GM10847 (cell line): ENCODE results near the gene DLG2.

Source experiments
- POLR2A ChIP-seq: IDR thresholded peaks from 2 replicates; pipeline ENCODE4 v1.6.1; 2011; ENCODE audit not compliant: insufficient read length; ENCODE audit errors: extremely low read depth

The DLG2 gene

DNA sequence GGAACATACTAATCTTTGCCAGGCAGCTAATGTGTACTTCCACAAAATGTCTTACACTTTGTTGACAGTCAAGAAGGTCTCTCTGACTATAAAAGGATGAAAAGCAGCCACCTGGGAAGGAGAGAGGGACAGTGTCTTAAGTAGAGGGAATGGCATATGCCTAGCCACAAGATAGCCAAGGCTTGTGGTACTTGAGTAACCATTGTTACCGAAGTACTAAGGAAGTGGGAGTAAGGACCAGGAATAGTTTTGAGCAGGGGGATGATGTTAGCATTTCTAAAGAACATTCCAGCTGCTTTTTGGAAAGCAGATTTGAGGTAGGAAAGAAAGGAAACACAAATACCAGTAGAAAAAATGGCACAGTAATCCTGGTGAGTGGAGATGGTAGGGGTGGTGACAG, 24.0 kb upstream of the DLG2 start:
- TF ChIP-seq POLR2A = no peak

DNA sequence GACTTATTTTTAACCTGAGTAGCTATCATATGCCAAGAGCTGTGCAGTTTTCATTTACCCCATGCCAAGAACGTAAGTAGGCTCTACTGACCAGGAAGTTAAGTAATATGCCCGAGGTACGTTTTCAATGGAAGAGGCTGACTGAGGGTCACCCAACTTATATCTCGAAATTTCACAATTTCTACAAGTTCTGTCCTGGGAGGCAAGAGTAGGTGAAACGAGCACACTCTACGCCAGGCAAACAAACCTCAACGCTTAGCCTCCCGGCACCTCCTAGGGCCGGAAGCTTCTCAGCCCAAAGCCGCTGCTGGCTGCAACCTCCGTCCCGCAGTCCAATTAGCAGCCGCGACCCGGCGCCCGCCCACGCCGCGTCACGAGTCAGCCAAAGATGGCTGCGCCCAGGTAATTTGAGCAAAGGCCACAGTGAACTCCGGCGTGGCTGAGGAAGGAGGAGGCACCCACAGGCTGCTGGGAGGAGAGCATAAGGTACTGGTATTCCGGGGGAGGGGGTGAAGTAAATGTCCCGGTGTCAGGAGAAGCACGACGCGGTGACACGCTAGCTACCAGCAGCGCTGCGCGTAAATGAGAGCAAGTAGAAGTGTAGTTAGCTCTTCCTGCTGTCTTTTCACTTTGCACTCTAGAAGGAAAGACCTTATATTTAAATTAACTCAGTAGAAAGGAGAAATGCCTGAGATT, 20.6 kb upstream of the DLG2 start, which contains the start of gene TMEM126A:
TMEM126A (plus strand) TSS at position 364 of the 696 bp plus-strand sequence. CDS start 2,289 bp downstream, outside the sequence.
- TF ChIP-seq POLR2A = peak; percentile 91

DNA sequence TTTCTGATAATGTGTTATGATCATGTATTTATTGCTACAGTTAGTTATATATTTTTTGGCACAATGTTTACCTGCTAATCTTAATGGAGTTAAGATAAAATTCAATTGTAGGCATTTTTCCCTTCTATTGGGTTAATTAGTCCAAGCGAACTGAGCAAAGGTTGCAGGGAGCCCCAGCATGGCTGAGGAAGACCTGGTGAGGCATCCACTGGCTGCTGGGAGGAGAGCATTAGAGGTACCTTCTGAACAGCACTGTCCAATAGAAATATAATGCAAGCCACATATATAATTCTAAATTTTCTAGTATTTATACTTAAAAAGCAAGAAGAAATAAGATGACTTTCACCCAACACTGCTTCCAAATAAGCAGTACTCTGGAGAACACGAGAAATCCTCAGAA, 19.9 kb upstream of the DLG2 start:
- TF ChIP-seq POLR2A = no peak

DNA sequence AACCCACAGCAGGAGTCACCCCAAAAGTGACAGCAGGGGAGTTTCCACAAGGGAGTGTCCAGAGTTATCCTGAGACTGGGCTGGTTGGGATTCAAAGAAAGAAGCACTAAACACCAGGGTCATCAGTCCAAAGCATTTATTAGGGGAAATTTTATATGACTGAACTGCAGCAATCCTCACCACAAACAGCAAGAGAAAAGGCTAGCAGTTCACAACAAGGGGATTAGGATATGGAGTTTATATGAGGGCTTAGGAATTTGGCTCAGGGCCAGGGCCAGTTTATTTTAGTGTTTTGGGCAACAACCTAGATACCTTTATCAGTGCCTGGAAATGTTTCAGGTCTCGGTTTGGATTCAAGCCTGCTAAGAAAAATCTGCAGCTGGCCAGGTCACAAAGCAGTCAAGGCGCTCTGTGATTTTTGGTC, 16.1 kb upstream of the DLG2 start:
- TF ChIP-seq POLR2A = no peak

DNA sequence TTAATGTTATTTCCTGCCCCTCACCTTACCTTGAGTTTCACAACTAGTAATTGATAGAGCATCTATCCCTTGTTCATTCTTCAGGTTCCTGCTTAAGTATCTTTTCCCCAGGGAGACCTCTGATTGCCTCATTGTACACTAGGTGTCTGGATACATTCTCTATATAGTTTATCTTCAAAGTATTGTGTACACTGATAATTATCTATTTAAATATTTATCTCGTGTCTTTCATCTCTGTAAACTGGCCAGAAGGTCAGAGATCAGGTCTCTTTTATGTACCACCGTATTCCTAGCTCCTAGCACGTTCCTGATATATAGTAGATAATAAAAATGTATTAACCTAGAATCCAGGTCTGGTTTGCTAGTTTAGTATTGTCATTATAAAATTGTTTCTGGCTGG, 7.6 kb upstream of the DLG2 start:
- no peak for TF ChIP-seq POLR2A

DNA sequence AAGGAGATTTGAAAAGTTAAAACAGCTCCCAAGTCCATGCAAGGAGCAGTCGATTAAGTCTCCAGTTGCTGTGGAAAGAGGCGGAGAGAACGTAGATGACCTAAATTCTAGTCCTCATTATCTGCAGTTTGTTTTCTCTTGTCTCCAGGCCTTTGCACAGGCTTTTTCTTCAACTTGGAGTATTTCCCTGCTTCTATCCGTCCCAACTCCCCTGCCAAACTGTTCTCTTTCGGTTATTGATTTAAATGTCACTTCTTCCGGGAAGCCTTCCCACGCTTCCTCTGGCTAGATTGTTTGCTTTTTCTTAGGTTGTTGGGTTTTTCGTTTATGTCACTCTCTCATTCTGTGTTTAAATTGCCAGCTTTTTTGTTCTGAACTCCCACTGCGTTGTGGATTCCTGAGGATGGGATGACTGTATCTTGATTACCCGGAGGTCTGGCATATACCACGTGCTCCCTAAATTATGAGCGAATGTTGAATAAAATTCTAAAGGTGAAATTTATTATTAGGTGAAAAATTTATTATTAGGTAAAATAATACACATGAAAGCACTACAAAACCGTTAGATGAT, 1.7 kb upstream of the DLG2 start:
- no peak for TF ChIP-seq POLR2A

DNA sequence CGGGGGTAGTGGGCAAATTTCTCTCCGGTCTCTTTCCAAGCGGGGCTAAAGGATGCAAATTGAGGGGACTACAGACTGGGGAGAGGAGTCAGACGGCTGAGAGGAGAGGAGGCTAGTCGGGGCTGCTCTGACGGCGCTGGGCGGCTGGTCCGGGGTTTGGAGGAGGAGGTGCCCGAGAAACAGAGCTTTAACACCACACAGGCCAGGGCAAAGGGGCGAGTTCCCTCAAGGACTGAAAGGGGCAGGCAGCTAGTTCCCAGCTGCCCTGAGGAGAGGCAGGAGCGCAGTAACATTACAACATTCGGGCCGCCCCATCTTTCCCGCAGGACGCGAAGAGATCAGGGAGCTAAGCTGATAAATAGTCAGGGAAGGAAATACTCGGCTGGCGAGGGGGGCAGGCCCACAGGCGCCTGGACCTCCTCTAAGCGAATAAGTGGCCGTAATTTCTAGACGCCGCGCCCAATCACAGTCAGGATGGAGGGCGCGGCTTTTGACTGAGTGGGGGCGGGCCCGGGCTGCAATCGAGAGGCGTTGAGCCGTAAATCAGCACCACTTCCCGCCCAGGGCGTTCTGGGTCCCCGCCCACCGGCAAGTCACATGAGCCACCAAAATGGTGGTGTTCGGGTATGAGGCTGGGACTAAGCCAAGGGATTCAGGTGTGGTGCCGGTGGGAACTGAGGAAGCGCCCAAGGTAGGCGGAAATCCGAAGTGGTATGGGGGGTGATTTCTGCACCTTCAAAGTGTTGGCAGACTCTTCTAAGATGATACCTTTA, 1.0 kb upstream of the DLG2 start, which contains the start of gene TMEM126B:
TMEM126B (plus strand) TSS at position 596 of the 773 bp plus-strand sequence; CDS start at position 611, 15 bp downstream.
- TF ChIP-seq POLR2A = peak; percentile 70

DNA sequence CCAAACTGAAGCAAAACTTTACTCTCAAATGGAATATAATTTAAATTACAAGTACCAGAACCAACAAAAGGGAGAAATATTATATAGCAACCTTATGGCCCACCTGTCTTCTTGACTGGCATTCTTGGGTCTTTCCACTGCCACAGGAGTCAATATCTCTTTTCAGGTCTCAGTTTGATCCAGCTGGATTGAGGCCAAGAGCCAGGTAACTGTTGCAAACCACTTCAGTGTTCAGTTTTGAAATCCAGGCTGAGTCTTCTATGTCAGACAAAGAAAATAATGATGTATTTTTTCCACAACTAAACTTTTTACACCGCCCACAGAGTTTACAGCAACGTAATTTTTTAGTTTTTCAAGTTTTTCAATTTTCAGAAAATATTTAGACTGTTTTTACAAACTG, 648 bp downstream of the DLG2 start:
- no peak for TF ChIP-seq POLR2A

DNA sequence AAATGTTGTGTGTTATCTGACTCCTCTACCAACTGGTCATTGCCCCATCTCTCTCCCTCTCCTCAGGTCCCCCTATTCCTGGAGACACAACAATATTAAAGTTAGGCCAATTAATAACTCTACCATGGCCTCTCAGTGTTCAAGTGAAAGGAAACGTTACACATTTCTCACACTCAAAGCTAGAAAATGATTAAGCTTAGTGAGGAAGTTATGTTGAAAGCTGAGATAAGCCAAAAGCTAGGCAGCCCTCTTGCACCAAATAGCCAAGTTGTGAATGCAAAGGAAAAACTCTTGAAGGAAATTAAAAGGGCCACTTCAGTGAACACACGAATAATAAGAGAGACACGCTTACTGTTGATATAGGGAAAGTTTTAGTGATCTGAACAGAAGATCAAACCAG, 6.9 kb downstream of the DLG2 start:
- no peak for TF ChIP-seq POLR2A

DNA sequence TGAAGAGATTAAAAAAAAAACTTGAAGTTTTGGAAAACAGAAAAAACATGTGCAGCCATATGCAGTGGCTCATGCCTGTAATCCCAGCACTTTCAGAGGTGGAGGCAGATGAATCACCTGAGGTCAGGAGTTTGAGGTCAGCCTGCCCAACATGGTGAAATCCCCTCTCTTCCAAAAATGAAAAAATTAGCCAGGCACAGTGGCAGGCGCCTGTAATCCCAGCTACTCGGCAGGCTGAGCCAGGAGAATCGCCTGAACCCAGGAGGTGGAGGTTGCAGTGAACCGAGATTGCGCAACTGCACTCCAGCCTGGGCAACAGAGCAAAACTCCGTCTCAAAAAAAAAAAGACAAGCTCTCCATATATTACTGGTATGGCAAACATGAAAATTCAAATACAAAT, 7.6 kb downstream of the DLG2 start:
- no peak for TF ChIP-seq POLR2A

DNA sequence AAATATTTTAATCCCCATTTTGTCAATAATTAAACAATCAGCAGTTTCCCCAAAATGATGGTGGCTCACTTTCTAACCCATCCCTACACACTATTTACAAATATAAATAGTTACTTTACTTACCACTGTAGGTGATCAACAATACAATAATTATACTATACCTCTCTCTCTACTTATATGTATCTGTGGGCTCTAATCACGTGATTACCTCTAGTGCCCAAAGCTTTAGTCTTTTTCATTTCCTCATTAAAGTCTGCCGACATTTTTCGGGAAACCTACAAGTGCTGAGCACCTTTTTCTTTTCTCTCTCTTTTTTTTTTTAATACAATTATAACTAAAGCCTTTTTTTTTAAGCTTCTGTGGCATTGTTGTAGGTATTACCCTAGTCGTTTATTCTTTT, 23.9 kb downstream of the DLG2 start:
- no peak for TF ChIP-seq POLR2A

DNA sequence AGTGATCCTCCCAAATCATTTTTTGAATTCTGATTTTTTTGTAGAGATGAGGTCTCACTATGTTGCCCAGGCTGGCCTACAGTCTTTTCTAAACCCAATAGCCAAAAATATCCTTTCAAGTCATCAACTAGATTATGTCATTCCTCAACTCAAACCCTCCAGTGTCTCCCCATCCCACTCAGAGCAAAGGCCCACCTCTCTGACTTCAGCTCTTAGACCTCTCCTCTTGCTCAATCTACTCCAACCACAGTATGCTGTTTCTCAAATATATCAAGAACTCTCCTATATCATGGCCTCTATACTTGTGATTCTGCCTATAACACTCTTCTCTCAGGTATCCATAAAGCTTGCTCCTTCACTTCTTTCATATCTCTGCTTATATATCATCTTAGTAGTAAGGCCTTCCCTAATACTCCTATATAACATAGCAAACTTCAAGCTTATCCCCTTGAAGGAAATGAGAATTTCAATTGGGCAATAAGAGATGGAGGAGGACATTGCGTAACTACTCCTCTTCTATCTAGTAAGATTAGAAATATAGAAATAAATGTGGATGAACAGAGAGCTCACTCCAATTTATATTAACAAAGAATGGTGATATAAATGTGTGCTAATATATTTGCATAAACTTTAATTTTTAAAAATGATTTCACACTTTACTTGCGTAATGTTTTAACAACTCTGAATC, 24.5 kb downstream of the DLG2 start:
- TF ChIP-seq POLR2A = no peak

DNA sequence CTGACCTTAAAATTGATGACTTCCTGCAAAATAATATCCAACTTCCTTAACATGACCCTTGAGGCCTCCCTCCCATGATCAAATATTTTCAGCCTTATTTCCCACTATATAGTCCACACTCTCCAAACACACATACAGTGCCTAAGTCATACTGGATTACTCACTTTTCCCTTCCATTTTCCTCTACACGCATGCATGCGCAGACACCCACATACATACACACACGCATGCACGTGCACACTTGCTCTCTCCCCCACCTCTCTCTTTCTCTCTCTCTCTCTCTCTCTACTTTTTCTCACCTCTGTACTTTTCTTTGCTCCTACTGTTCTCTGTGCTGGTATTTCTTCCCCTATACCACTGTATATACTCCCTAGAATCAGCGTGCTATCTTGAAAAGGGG, 28.1 kb downstream of the DLG2 start:
- TF ChIP-seq POLR2A = no peak

DNA sequence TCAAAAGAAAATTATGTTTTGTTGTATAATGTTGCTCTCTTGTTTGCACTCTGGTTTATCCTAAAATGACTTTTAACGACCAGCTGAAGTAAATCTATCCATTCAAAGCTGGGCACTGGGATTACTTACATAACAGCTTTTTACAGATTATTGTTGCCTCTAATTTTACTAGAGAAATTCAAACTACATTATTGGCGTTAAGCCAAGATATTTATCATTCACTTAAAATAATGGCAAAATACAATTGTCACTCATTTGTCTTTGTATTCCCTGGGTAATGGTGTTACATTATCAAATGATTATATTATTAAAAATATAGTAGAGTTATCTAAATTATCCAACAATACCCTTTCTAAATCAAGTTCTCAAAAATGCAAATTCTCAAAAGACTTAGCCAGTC, 30.3 kb downstream of the DLG2 start:
- TF ChIP-seq POLR2A = no peak

DNA sequence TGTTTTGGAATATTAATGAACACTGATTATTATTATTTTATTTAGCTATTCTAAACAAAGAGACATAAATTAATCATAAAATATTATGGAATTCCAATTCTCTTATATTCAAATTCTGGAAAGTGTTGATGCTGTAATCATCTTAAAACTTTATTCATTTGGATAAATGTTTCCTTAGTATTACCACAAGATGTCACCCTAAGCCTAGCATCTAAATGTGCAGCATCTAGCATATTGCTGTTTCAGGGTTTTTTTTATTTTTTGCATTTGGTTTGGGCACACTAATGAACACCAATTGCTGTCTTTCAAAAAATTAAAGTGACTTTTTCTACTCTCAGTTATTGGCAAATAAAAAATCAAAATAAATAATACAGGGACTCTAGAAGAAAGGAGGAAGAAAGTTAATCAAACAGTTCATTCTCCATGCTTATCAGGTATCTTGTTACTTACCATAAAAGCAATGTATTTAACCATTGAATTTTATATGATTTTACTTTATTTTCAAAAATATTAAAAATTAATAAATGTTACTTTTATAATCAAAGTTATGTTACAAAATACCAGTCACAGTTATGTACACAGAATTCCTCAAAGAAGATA, 31.8 kb downstream of the DLG2 start:
- no peak for TF ChIP-seq POLR2A
